NCI-H2081 (cell line): ENCODE results near the gene SARS2.
"Not testable (repeated sequence)": the region's sequence is repeated elsewhere in the genome, so short reads cannot be mapped to it uniquely, and the experiment has no call there.

Source experiments
- DNase-seq, 2 experiments: peaks; one replicate each; lab custom pipeline; 2025; lab: John Stamatoyannopoulos, UW

SARS2 gene

GRCh38 chr19:38946229-38947010 lies 15.9 kb upstream of the SARS2 start:
- DNase-seq: no peak

GRCh38 chr19:38945562-38946228 lies 15.1 kb upstream of the SARS2 start:
- no peak for DNase-seq

GRCh38 chr19:38944981-38945506 lies 14.5 kb upstream of the SARS2 start:
- DNase-seq: no peak

GRCh38 chr19:38942471-38943181 lies 12.1 kb upstream of the SARS2 start:
- DNase-seq: no peak

GRCh38 chr19:38941979-38942378 lies 11.4 kb upstream of the SARS2 start:
- no peak for DNase-seq

- not testable (repeated sequence) for DNase-seq
Observed at GRCh38 chr19:38941466-38941865, 10.9 kb upstream of the SARS2 start.

GRCh38 chr19:38939957-38940356 lies 9.4 kb upstream of the SARS2 start:
- no peak for DNase-seq

GRCh38 chr19:38933544-38933943 lies 3.0 kb upstream of the SARS2 start:
- no peak for DNase-seq

GRCh38 chr19:38932425-38933179 lies 2.0 kb upstream of the SARS2 start:
- DNase-seq: peak; percentile 6 to 12

GRCh38 chr19:38931521-38931793 lies 894 bp upstream of the SARS2 start:
- no peak for DNase-seq

GRCh38 chr19:38930776-38931520 lies 385 bp upstream of the SARS2 start, which contains the start of gene MRPS12:
Gene MRPS12 (plus strand): TSS chr19:38930944. CDS start chr19:38931295, 351 bp downstream.
- peak; percentile 98 to 99 for DNase-seq

GRCh38 chr19:38928391-38929001 lies 2.1 kb downstream of the SARS2 start:
- no peak for DNase-seq

GRCh38 chr19:38924388-38924787 lies 6.2 kb downstream of the SARS2 start:
- no peak for DNase-seq

- DNase-seq: no peak
Observed at GRCh38 chr19:38922482-38922881, 8.1 kb downstream of the SARS2 start.

- DNase-seq: no peak
Observed at GRCh38 chr19:38921420-38922274, 8.9 kb downstream of the SARS2 start.

- DNase-seq: no peak
Observed at GRCh38 chr19:38920602-38921419, 9.8 kb downstream of the SARS2 start.

GRCh38 chr19:38919837-38920601 lies 10.5 kb downstream of the SARS2 start:
- DNase-seq: no peak

GRCh38 chr19:38918526-38918925 lies 12.0 kb downstream of the SARS2 start:
- no peak for DNase-seq
